Esophagus muscularis mucosa (tissue), 4 donors: ENCODE measurements around the gene DHRS12. TPM values are rescaled to one million over a fixed set of nuclear protein-coding genes. Genes with fewer than 3 reads are reported as not detected.

Experiments used
- DNase-seq: peaks from one replicate; pipeline ENCODE4 v3.0.0-alpha.2; 2017; ENCODE audit errors: extremely low spot score
- H3K27ac ChIP-seq, 4 donors: fragments of 200-600 bp; sonication (generic); replicated peaks in 1 of 4; 1 replicate in 3 of 4; 2 replicates in 1 of 4; pipeline ENCODE4 v1.5.1; 2016 to 2019; ENCODE audit warnings: mild to moderate bottlenecking in 1 of 4
- H3K27me3 ChIP-seq, 4 donors: fragments of 200-600 bp; sonication (generic); one replicate each; pipeline versions ENCODE4 v1.5.1 to v1.6.0; 2016 to 2019
- H3K36me3 ChIP-seq, 4 donors: fragments of 200-600 bp; sonication (generic); one replicate each; pipeline ENCODE4 v1.5.1; 2016 to 2019
- H3K4me1 ChIP-seq, 4 donors: fragments of 200-600 bp; sonication (generic); one replicate each; pipeline ENCODE4 v1.5.1; 2016 to 2019
- H3K4me3 ChIP-seq, 4 donors: fragments of 200-600 bp; sonication (generic); 1 replicate in 2 of 4; 2 replicates in 2 of 4; pipeline ENCODE4 v1.5.1; 2016 to 2019; ENCODE audit warnings: mild to moderate bottlenecking in 4 of 4, moderate library complexity in 1 of 4
- H3K9me3 ChIP-seq, 4 donors: fragments of 200-600 bp; sonication (generic); 1 replicate in 3 of 4; 2 replicates in 1 of 4; pipeline ENCODE4 v1.5.1; 2016 to 2019
- EP300 ChIP-seq: sonication (generic); formaldehyde crosslinking; IDR thresholded peaks from one replicate; pipeline ENCODE4 v1.6.1; 2017; ENCODE audit warnings: antibody characterized with exemption
- POLR2A ChIP-seq: fragments of 450-650 bp; IDR thresholded peaks from one replicate; pipeline ENCODE4 v1.6.1; 2017; ENCODE audit warnings: antibody characterized with exemption, moderate library complexity, mild to moderate bottlenecking, low read depth
- POLR2AphosphoS5 ChIP-seq, 2 donors: sonication (generic); formaldehyde crosslinking; IDR thresholded peaks; one replicate each; pipeline ENCODE4 v1.6.1; 2017; ENCODE audit warnings: antibody characterized with exemption in 2 of 2
- whole genome bisulfite sequencing: methylation state at CpG from one replicate; pipeline ENCODE4 v1.1.5; 2018; 5-methylcytosine and 5-hydroxymethylcytosine counted together
- intact Hi-C: fragments of 100-400 bp; cut with DNase I; formaldehyde crosslinking; loops from one replicate; pipeline ENCODE4 v1.15.1; 2023
- total RNA-seq, 4 donors: library from RNA; depleted of rRNA; stranded (reverse); fragments of >200 nt; gene quantifications; one replicate each; pipeline versions ENCODE4 v1.1.0 to v1.2.1, GENCODE V29; 2016
- TF ChIP-seq, protein P1 (sequence below), 3 experiments: fragments of 200-600 bp in 2 of 3; fragments of 450-650 bp in 1 of 3; sonication (generic) in 2 of 3; IDR thresholded peaks; one replicate each; pipeline ENCODE4 v1.5.1; 2017 to 2019; ENCODE audit warnings: antibody characterized with exemption in 3 of 3, mild to moderate bottlenecking in 2 of 3, moderate library complexity in 1 of 3

Gene DHRS12, protein sequence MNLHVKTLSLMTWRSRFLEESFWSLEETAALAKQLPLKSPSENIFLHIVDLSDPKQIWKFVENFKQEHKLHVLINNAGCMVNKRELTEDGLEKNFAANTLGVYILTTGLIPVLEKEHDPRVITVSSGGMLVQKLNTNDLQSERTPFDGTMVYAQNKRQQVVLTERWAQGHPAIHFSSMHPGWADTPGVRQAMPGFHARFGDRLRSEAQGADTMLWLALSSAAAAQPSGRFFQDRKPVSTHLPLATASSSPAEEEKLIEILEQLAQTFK
- 10 to 100 TPM; 10.3 to 18.6 (median 14.9) TPM for total RNA-seq

DNA sequence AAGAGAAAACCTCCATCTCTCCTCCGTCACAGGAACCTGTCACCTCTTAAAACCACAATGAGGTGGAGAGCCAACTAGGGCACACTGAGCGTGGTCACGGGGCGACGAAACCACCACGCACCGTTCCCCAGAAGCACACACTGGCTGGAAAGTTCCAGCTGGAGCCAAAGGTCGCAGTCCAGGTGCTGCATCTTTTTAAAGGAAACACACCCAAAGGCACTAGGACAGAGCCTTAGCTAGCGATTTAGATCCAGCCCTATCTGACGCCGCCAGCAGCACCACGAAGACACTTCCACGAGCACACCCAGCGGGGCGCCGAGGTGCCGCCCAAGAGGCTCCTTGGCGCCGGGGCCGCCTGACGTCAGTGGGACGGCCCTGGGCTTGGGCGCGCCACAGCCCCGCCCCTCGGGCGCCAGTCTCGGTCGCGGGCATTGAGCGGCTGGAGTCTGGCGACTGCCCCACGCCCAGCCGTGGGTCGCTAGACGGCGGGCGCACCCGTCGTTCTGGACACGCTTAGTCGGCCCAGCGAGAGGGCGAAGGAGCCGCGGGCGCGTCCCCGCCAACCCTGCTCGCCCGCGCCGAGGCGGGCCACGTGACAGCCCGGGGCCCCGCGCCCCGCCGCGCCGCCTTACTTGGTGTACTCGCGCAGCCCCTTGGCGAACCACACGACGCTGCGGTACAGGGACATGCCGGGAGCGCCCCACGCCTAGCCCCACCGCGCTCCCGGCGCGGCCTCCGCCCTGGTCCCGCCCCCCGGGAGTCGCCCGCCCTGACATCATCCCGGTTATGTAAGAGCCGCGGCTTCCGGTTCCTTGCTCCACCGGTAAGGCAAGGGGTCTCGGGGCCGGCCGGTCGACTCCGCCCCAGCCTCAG is at the start of gene DHRS12:
Gene DHRS12, minus strand, starts transcription at position 742 of the 873 bp plus-strand sequence. CDS start 4,504 bp downstream, outside the sequence.
- peak; percentile 97 for DNase-seq
- H3K27me3 ChIP-seq, result no peaks in the 10 kb centered on the region
- H3K4me1 ChIP-seq, result peaks cover 30 to 59% (median 54%) of the 10 kb centered on the region in 4 donors
- peaks cover 0 to 8% (median 5%) of the 10 kb centered on the region in 4 donors for H3K36me3 ChIP-seq
- peak within 1 kb of the TSS; percentile 98 to 100 (median 100) for H3K27ac ChIP-seq
- intact Hi-C loops, result loop anchor here (5.0 kb wide), 2 partner anchors 351 to 581 kb away; partner anchors contain the start of genes FAM124A and INTS6
- TF ChIP-seq EP300 (no peak), POLR2A (peak; percentile 74), POLR2AphosphoS5 (IDR thresholded peaks at IDR 0.05) (peak; percentile 86 to 94)
- TF ChIP-seq, protein P1, sequence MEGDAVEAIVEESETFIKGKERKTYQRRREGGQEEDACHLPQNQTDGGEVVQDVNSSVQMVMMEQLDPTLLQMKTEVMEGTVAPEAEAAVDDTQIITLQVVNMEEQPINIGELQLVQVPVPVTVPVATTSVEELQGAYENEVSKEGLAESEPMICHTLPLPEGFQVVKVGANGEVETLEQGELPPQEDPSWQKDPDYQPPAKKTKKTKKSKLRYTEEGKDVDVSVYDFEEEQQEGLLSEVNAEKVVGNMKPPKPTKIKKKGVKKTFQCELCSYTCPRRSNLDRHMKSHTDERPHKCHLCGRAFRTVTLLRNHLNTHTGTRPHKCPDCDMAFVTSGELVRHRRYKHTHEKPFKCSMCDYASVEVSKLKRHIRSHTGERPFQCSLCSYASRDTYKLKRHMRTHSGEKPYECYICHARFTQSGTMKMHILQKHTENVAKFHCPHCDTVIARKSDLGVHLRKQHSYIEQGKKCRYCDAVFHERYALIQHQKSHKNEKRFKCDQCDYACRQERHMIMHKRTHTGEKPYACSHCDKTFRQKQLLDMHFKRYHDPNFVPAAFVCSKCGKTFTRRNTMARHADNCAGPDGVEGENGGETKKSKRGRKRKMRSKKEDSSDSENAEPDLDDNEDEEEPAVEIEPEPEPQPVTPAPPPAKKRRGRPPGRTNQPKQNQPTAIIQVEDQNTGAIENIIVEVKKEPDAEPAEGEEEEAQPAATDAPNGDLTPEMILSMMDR (IDR thresholded peaks at IDR 0.05), result peak in 1 of 3 experiments; percentile 19
- peak within 1 kb of the TSS; percentile 75 to 88 (median 83) for H3K4me3 ChIP-seq
- 0% methylated on average over 8 of the region's 91 CpGs for WGBS
- no peaks in the 10 kb centered on the region for H3K9me3 ChIP-seq

DNA sequence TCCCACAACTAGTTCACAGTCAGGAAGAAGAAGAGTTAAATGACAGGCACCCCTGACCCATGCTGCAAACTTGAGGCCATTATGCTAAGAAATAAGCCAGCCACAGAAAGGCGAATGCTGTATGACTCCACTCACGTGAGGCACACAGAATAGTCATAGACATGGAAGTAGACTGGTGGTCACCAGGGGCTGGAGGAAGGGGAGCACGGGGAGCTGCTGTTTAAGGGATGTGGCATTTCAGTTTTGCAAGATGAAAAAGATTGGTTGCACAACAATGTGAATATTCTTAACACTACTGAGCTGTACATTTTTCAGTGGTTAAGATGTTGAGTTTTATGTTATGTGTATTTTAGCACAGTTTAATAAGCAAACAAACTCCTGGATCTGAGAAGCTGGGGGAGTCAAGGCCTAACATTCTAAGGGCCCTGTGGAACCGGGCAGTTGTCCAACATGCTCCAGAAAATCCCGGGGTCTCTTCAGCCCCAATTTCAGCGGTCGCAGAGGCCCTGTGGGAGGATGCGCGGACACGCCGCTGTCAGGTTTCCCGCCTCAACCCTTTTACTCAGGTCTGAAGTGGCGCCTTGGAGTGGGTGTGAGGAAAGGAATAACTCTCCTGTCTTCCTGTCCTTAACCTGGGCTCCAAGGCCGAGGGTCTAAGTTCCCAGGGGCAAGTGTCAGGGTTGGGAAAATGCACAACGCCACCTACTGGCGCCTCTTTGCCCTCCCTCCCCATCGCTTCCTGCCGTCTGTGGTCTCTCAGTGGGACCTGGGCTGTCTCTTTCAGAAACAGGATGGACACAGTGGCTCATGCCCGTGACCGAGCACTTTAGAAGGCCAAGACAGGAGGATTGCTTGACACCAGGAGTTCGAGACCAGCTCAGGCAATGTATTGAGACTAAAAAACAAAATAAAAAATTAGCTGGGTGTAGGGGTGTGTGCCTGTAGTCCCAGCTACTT is 45.5 kb upstream of the DHRS12 start:
- WGBS, result 69% methylated on average over 20 of the region's 21 CpGs
- Histone ChIP-seq H3K27me3 (no peaks in the 10 kb centered on the region), H3K4me3 (no peak overlapping the region), H3K36me3 (no peaks in the 10 kb centered on the region), H3K9me3 (no peaks in the 10 kb centered on the region), H3K4me1 (peaks cover 0 to 14% (median 5%) of the 10 kb centered on the region in 4 donors), H3K27ac (no peak overlapping the region)
- intact Hi-C loops, result no loop called here
- TF ChIP-seq POLR2AphosphoS5 (IDR thresholded peaks at IDR 0.05) (no peak), EP300 (no peak), POLR2A (no peak)
- TF ChIP-seq, protein P1 (IDR thresholded peaks at IDR 0.05), result peak in 2 of 3 experiments; percentile 20 to 36
- DNase-seq, result no peak

GRCh38 chr13:51848674-51849073 is 44.7 kb upstream of the DHRS12 start:
- no peaks in the 10 kb centered on the region for H3K36me3 ChIP-seq
- WGBS, result 32% methylated on average over 4 of the region's 4 CpGs

GRCh38 chr13:51846756-51847155 is 42.8 kb upstream of the DHRS12 start:
- intact Hi-C loops, result no loop called here
- H3K27ac ChIP-seq, result no peak overlapping the region
- WGBS, result 88% methylated on average over 1 of the region's 1 CpG
- no peaks in the 10 kb centered on the region for H3K27me3 ChIP-seq
- no peaks in the 10 kb centered on the region for H3K9me3 ChIP-seq
- no peaks in the 10 kb centered on the region for H3K36me3 ChIP-seq
- no peak for DNase-seq
- no peak overlapping the region for H3K4me3 ChIP-seq
- TF ChIP-seq EP300, result no peak
- no peak for TF ChIP-seq POLR2A
- no peak for TF ChIP-seq POLR2AphosphoS5 (IDR thresholded peaks at IDR 0.05)
- TF ChIP-seq, protein P1 (IDR thresholded peaks at IDR 0.05), result no peak
- H3K4me1 ChIP-seq, result peaks cover 0 to 14% (median 5%) of the 10 kb centered on the region in 4 donors

More at GRCh38 chr13:51848674-51849073, 44.7 kb upstream of the DHRS12 start:
- Histone ChIP-seq H3K27me3 (no peaks in the 10 kb centered on the region), H3K4me3 (no peak overlapping the region), H3K9me3 (no peaks in the 10 kb centered on the region), H3K4me1 (peaks cover 0 to 14% (median 5%) of the 10 kb centered on the region in 4 donors), H3K27ac (no peak overlapping the region)
- TF ChIP-seq, protein P1 (IDR thresholded peaks at IDR 0.05), result no peak
- no peak for TF ChIP-seq POLR2A
- no peak for TF ChIP-seq EP300
- no peak for TF ChIP-seq POLR2AphosphoS5 (IDR thresholded peaks at IDR 0.05)
- DNase-seq, result no peak
- intact Hi-C loops, result no loop called here
